ENCODE measurements around the gene HIPK4. TPM values are rescaled to one million over a fixed set of nuclear protein-coding genes. Genes with fewer than 3 reads are reported as not detected.
"Not testable (repeated sequence)": the region's sequence is repeated elsewhere in the genome, so short reads cannot be mapped to it uniquely, and the experiment has no call there.

HIPK4 gene
- total RNA-seq, 1 donor from 2014 or later, result not detected

DNA sequence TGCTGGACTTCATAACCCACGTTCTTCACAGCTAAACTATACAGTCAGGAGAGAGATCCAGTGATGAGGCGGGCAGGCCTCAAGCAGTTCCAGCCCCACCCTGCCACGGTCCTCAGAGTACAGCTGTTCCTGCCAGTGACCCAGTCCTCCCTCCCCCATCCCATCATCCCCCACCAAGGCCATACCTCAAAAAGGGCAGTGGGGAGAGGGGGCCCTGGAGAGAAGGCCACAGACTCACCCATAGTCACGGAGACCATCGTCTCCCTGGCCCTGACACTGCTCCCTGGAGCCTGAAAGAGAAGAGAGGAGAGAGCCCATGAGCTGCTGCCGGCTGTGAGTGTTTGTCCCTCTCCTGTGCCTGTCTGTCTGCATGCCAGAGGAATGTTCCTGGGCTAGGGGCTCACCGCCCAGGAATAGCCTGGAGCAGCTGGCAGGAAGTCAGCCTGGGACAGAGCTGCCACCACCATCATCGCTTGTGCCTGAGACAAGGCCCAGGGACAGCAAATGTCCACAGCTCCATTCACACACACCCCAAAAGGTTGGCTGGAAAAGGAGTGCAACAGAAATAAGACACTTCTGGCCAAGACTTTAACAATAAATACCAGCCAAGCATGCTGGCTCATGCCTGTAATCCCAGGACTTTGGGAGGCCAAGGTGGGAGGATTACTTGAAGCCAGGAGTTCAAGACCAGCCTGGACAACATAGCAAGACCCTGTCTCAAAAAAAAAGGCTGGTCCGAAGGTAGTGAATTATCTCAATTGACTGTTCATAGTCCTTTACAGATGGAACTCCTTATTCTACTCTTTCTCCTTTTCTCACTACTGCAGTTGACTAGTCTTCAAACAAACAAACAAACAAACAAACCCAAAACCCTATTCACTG, 48.1 kb downstream of the HIPK4 start:
- intact Hi-C loops (cut with micrococcal nuclease), result no loop called here

DNA sequence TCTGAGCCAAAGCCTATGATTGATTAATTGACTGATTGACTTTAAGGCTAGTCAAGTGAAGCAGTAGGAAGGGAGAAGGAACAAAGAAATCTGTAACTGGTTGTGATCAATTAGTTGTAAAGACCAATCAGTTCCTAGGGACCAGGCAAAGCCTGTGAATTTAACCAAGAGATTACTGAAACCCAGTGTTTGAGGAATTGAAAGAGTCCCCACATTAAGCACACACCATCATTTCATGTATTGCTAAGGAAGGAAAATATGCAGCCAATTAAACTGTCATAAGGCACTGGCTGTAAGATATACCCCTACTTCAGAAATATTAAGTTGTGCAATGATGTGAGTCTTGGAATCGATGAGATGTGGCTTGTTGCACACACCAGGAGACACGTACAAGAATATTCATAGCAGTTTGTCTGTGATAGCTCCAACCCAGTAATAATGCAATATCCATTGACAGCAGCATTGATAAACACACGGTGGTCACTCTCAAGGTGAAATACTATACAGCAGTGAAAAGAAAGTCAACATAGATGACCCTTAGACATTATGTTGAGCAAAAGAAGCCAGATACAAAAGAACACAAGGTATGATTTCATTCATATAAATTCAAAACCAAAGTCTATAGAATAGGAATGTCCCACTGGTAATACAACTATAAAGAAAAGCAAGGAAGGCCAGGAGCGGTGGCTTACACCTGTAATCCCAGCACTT, 50.8 kb downstream of the HIPK4 start:
- intact Hi-C loops (cut with micrococcal nuclease), result no loop called here

DNA sequence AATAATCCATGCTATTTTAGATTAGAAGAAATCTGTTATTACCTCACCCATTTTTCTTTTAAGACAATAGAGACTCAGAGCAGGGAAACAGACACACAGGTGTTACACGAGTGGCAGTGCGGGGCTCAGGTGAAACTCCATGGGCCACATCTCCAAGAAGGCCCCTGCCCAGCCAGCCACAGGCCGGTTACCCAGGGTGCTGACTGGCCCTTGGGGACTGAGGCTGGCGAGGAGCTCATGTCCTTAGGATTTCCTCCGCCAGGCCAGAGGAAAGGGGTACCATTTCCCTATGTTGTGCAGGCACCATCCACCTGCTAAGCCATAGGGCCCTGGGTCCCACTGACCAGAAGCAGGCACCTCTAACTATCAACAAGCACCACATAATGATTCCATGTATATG, 52.4 kb downstream of the HIPK4 start:
- intact Hi-C loops (cut with micrococcal nuclease), result no loop called here

DNA sequence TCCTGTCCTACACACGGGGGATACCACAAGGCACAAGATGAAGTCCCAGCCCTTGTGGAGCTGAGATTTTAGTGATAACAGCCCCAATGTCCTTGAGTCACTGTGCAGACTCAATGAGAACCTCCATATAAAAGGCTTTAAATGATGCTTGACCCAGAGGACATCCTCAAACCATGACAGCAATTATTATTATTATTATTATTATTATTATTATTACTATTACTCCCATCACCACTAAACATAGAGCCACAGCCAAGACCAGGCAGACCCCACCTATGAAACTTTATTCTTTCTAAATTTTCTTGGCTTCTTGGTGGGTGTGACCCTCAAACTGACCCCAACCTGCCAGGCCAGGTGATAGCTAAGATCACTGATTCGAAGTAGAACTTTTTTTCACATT, 52.9 kb downstream of the HIPK4 start:
- intact Hi-C loops (cut with micrococcal nuclease), result no loop called here

DNA sequence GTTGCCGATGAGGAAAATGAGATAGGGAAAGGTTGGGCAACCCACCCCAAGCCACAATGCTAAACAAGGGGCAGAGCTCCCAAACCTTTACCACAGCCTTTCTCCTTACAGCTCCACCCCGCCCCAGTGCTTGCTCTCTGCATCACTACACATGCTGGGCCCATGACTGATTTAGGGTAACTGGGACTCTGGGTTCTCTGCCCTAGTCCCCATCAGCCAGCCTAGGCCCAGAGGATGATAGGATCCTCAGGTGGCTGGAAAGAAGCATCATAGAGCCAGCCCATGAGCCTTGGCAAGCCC, 53.4 kb downstream of the HIPK4 start:
- intact Hi-C loops (cut with micrococcal nuclease), result no loop called here

DNA sequence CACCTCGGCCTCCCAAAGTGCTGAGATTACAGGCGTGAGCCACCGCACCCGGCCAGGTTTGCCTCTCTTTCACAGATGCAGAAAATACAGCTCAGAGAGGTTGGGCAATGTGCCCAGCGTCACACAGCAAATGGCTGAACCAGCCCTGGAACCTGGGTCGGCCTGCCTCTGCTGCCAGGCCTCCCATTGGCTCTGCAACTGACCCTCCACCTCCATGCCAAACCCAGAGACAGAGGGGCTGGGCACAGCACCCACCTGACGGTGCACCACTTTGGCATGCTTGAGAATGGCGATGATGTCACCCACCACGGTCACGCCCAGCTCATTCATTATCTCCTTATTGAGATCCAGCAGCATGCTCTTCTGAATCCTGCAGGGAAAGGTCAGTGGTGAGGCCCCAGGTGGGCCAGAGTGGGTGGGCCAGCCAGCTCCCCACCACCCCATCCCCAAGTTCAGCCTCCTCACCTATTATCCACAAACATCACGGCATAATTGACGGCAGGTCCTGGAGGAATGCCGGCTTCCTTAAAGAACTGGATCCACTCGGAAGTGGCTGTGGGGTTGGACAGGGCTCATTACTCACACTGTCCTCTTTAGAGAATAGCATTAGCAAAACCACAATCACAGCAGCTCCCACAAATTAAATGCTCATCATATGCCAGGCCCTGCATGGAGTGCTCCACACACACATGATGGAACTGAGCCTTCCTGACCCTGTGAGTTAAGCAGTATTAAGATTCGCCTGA, 54.0 kb downstream of the HIPK4 start:
- intact Hi-C loops (cut with micrococcal nuclease), result no loop called here

DNA sequence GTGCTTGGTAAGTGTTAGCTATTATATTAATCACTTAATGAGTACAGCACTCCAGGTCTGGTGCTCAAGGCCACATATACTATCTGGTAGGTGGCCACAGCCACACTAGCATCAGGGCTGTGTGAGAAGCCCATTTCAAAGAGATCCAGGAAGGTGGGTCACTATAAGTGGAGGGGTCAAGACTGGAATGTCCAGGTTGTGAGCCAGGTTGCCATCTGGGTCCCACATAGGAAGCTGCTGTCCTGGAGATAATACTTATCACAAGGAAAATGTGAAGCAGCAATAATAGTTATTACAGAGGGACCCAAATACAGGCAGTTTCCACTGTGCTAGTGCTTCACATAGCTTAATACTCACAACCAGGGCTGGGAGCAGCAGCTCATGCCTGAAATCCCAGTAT, 54.9 kb downstream of the HIPK4 start:
- intact Hi-C loops (cut with micrococcal nuclease), result no loop called here

DNA sequence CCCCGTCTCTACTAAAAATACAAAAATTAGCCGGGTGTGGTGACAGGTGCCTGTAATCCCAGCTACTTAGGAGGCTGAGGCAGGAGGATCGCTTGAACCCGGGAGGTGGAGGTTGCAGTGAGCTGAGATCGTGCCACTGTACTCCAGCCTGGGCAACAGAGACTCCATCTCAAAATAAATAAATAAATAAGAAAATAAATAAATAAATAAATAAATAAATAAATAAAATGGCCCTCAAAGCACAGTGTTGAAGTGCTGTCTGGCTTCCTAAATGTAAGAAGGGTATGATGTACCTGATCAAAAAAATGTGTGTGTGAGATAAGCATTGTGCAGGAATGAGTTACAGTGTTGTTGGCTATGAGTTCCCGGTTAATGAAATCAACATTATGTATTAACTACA, 56.9 kb downstream of the HIPK4 start:
- intact Hi-C loops (cut with micrococcal nuclease), result not testable (repeated sequence)

DNA sequence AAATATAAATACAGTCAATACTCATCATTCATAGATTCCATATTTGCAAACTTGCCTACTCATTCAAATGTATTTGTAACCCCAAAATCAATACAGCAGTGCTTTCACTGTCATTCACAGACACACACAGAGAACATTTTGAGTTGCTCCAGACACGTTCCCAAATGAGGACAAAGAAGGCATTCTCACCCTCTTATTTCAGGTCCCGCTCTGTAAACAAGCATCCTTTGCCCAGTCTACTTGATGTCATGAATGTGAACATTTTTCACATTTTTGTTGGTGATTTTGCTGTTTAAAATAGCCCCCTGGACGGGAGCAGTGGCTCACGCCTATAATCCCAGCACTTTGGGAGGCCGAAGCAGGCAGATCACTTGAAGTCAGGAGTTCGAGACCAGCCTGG, 57.3 kb downstream of the HIPK4 start:
- intact Hi-C loops (cut with micrococcal nuclease), result no loop called here

DNA sequence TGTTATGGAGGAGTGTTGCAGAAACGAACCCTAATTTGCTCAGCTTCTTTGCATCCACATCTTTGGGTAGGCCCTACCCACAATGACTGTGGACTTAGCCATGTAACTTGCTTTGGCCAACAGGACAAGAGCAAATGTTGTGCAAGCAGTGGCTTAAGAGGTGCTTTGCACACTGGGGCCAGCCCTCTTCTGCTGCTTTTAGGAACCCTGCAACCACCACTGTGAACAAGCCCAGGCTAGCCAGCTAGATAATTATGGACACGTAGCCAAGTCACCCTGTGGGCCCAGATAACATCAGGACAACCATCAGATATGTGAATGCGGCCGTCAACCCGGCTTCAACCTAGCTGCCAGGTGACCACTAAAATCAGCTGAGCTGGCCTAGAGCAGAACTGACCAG, 58.9 kb downstream of the HIPK4 start:
- intact Hi-C loops (cut with micrococcal nuclease), result no loop called here

Other genes with a start within 250 kb of the HIPK4 start
- gene MAP3K10, start 198.8 kb downstream of the HIPK4 start, total RNA-seq, result 15.2 and 17.5 TPM in 2 replicates
- gene TTC9B, start 171.8 kb downstream of the HIPK4 start, total RNA-seq, result not detected in 2 replicates
- 0.09 and 0.14 TPM in 2 replicates for gene CCNP, start 163.5 kb downstream of the HIPK4 start, total RNA-seq
- gene AKT2, start 104.8 kb downstream of the HIPK4 start, total RNA-seq, result 138 and 142 TPM in 2 replicates
- gene C19orf47, start 41.8 kb downstream of the HIPK4 start, total RNA-seq, result 25.6 and 26.3 TPM in 2 replicates
- gene PLD3, start 41.5 kb downstream of the HIPK4 start, total RNA-seq, result 59.4 and 70.7 TPM in 2 replicates
- gene PRX, start 23.2 kb upstream of the HIPK4 start, total RNA-seq, result 0.77 and 0.80 TPM in 2 replicates
- gene SERTAD1, start 35.8 kb upstream of the HIPK4 start, total RNA-seq, result 8.3 and 8.9 TPM in 2 replicates
- gene SERTAD3, start 54.2 kb upstream of the HIPK4 start, total RNA-seq, result 8.1 and 11.2 TPM in 2 replicates
- 8.6 and 13.1 TPM in 2 replicates for gene BLVRB, start 75.6 kb upstream of the HIPK4 start, total RNA-seq
- 0.20 and 0.57 TPM in 2 replicates for gene SPTBN4, start 76.8 kb upstream of the HIPK4 start, total RNA-seq
- gene SHKBP1, start 186.7 kb upstream of the HIPK4 start, total RNA-seq, result 141 and 150 TPM in 2 replicates
- 52.0 and 62.1 TPM in 2 replicates for gene LTBP4, start 211.2 kb upstream of the HIPK4 start, total RNA-seq

All from T-helper 2 cell treated with Interferon-gamma antibody and Interleukin-4, amounts not matched to agents 100 ng/mL and 5 ng/mL, for 36 hours (primary cell).